ENCODE measurements around the gene PCNX2. TPM values are rescaled to one million over a fixed set of nuclear protein-coding genes. Genes with fewer than 3 reads are reported as not detected.

Gene PCNX2
- total and polyA plus RNA-seq, 8 donors = 3.0 to 34.4 (median 9.9) TPM

- DNase-seq = no peak
- Histone ChIP-seq H3K9me3 (no peaks in the 10 kb centered on the region), H3K36me3 (no peaks in the 10 kb centered on the region), H3K4me3 (no peak overlapping the region), H3K4me1 (peaks cover 0 to 25% (median 1%) of the 10 kb centered on the region in 4 donors), H3K27me3 (peaks cover 0 to 6% (median 0%) of the 10 kb centered on the region in 3 donors), H3K27ac (no peak overlapping the region)
- TF ChIP-seq CTCF (IDR thresholded peaks at IDR 0.05) (no peak), POLR2AphosphoS5 (IDR thresholded peaks at IDR 0.05) (no peak), EP300 (IDR thresholded peaks at IDR 0.05) (no peak), POLR2A (IDR thresholded peaks at IDR 0.05) (no peak)
- intact Hi-C loops (cut with DNase I; ENCODE audit: low total_unique reads) = no loop called here
- WGBS, 5 donors = 67 to 77% (median 72%) methylated on average over 6 of the region's 6 CpGs
These were observed 23.7 kb upstream of the PCNX2 start for GRCh38 chr1:233319272-233319671.

- Histone ChIP-seq H3K9me3 (no peaks in the 10 kb centered on the region), H3K36me3 (no peaks in the 10 kb centered on the region), H3K4me1 (peaks cover 0 to 12% (median 0%) of the 10 kb centered on the region in 4 donors), H3K27ac (no peak overlapping the region), H3K4me3 (no peak overlapping the region), H3K27me3 (peaks cover 0 to 6% (median 0%) of the 10 kb centered on the region in 3 donors)
- no peak for DNase-seq
- intact Hi-C loops (cut with DNase I; ENCODE audit: low total_unique reads) = no loop called here
- WGBS, 5 donors = 18 to 60% (median 22%) methylated on average over 1 of the region's 1 CpG
- TF ChIP-seq CTCF (IDR thresholded peaks at IDR 0.05) = no peak
- TF ChIP-seq POLR2AphosphoS5 (IDR thresholded peaks at IDR 0.05) = no peak
- TF ChIP-seq EP300 (IDR thresholded peaks at IDR 0.05) = no peak
- TF ChIP-seq POLR2A (IDR thresholded peaks at IDR 0.05) = no peak
These were observed 20.9 kb upstream of the PCNX2 start for GRCh38 chr1:233316473-233316872.

- TF ChIP-seq POLR2A (IDR thresholded peaks at IDR 0.05) (no peak), EP300 (IDR thresholded peaks at IDR 0.05) (no peak), CTCF (IDR thresholded peaks at IDR 0.05) (no peak), POLR2AphosphoS5 (IDR thresholded peaks at IDR 0.05) (no peak)
- 19 to 58% (median 35%) methylated on average over 1 of the region's 1 CpG for WGBS, 5 donors
- H3K36me3 ChIP-seq = no peaks in the 10 kb centered on the region
- peaks cover 0 to 6% (median 0%) of the 10 kb centered on the region in 3 donors for H3K27me3 ChIP-seq
- H3K4me3 ChIP-seq = no peak overlapping the region
- intact Hi-C loops (cut with DNase I; ENCODE audit: low total_unique reads) = no loop called here
- no peak overlapping the region for H3K27ac ChIP-seq
- H3K4me1 ChIP-seq = peaks cover 0 to 12% (median 0%) of the 10 kb centered on the region in 4 donors
- H3K9me3 ChIP-seq = no peaks in the 10 kb centered on the region
- no peak for DNase-seq
These were observed 20.3 kb upstream of the PCNX2 start for GRCh38 chr1:233315718-233316301.

- 59 to 73% (median 67%) methylated on average over 4 of the region's 4 CpGs for WGBS, 5 donors
- TF ChIP-seq POLR2A (IDR thresholded peaks at IDR 0.05) = no peak
- TF ChIP-seq POLR2AphosphoS5 (IDR thresholded peaks at IDR 0.05) = no peak
- no peak for TF ChIP-seq CTCF (IDR thresholded peaks at IDR 0.05)
- TF ChIP-seq EP300 (IDR thresholded peaks at IDR 0.05) = no peak
- Histone ChIP-seq H3K27me3 (no peaks in the 10 kb centered on the region), H3K4me1 (peaks cover 0 to 12% (median 0%) of the 10 kb centered on the region in 4 donors), H3K27ac (no peak overlapping the region), H3K9me3 (no peaks in the 10 kb centered on the region), H3K36me3 (no peaks in the 10 kb centered on the region), H3K4me3 (no peak overlapping the region)
- intact Hi-C loops (cut with DNase I; ENCODE audit: low total_unique reads) = no loop called here
- no peak for DNase-seq
These were observed 18.1 kb upstream of the PCNX2 start for GRCh38 chr1:233313434-233314155.

Measured in stomach (tissue), 9 donors.